ENCODE results near the gene IFI44. TPM values are rescaled to one million over a fixed set of nuclear protein-coding genes. Genes with fewer than 3 reads are reported as not detected.

The IFI44 gene
- total and polyA plus RNA-seq, 2 of the 13 experiments (the other 11 are each of a cell fraction or from before 2014, with no cell fraction given): not detected

- no peak for TF ChIP-seq ZNF646 (CRISPR knock-in tag; IDR thresholded peaks at IDR 0.05)
- TF ChIP-seq ZFYVE20 (CRISPR knock-in tag; IDR thresholded peaks at IDR 0.05; ENCODE audit: borderline replicate concordance, low read depth): no peak
- TF ChIP-seq CENPX (CRISPR knock-in tag; IDR thresholded peaks at IDR 0.05): no peak
- no peak for TF ChIP-seq NFIC (IDR thresholded peaks at IDR 0.05; ENCODE audit: low read length)
- TF ChIP-seq ZNF333 (CRISPR knock-in tag; IDR thresholded peaks at IDR 0.05; ENCODE audit: borderline replicate concordance): no peak
- no peak for TF ChIP-seq MTF1 (CRISPR knock-in tag; IDR thresholded peaks at IDR 0.05)
- TF ChIP-seq AGO1 (IDR thresholded peaks at IDR 0.05; ENCODE audit: low read depth, low read length, poor library complexity, severe bottlenecking): no peak
Observed at GRCh38 chr1:78690516-78690915, 40.9 kb downstream of the IFI44 start (continued).

Measured in HepG2 (cell line).